GM19397 (cell line): ENCODE data around the gene MASP2.
"Not testable (repeated sequence)": the region's sequence is repeated elsewhere in the genome, so short reads cannot be mapped to it uniquely, and the experiment has no call there.

ENCODE experiments used
- ATAC-seq: cut with Tn5 transposase; IDR thresholded peaks from one replicate; pipeline ENCODE4 v1.9.1; 2021; ENCODE audit warnings: mild to moderate bottlenecking, moderate library complexity; ENCODE audit not compliant: unreplicated experiment

Gene MASP2

GRCh38 chr1:11046625-11047365 lies at the start of gene MASP2:
Gene MASP2, minus strand, starts transcription at chr1:11047239. Its CDS starts 32 bp downstream, at chr1:11047207.
- ATAC-seq: no peak

GRCh38 chr1:11083784-11084183 lies 36.7 kb upstream of the MASP2 start:
- not testable (repeated sequence) for ATAC-seq

GRCh38 chr1:11080931-11081330 lies 33.9 kb upstream of the MASP2 start:
- ATAC-seq: no peak

GRCh38 chr1:11078631-11079030 lies 31.6 kb upstream of the MASP2 start:
- ATAC-seq: no peak

- not testable (repeated sequence) for ATAC-seq
These were observed 26.4 kb upstream of the MASP2 start for GRCh38 chr1:11073398-11073797.

- ATAC-seq: no peak
These were observed 25.3 kb upstream of the MASP2 start for GRCh38 chr1:11072216-11072917.

GRCh38 chr1:11071463-11072215 lies 24.6 kb upstream of the MASP2 start:
- no peak for ATAC-seq

- no peak for ATAC-seq
These were observed 23.8 kb upstream of the MASP2 start for GRCh38 chr1:11070876-11071275.

- no peak for ATAC-seq
These were observed 21.8 kb upstream of the MASP2 start for GRCh38 chr1:11068600-11069473.

- ATAC-seq: no peak
These were observed 20.9 kb upstream of the MASP2 start for GRCh38 chr1:11067716-11068599.

- ATAC-seq: no peak
These were observed 18.8 kb upstream of the MASP2 start for GRCh38 chr1:11065796-11066195.

- no peak for ATAC-seq
These were observed 17.9 kb upstream of the MASP2 start for GRCh38 chr1:11064942-11065341.

- ATAC-seq: not testable (repeated sequence)
These were observed 17.0 kb upstream of the MASP2 start for GRCh38 chr1:11063937-11064537.

- ATAC-seq: no peak
These were observed 15.9 kb upstream of the MASP2 start for GRCh38 chr1:11062965-11063401.

GRCh38 chr1:11061652-11062365 lies 14.8 kb upstream of the MASP2 start:
- ATAC-seq: no peak

GRCh38 chr1:11059968-11060830 lies 13.2 kb upstream of the MASP2 start, which contains the start of gene SRM:
Gene SRM, minus strand, starts transcription at chr1:11060018. Its CDS starts 75 bp downstream, at chr1:11059943.
- ATAC-seq: peak; percentile 88

- ATAC-seq: no peak
These were observed 12.3 kb upstream of the MASP2 start for GRCh38 chr1:11059155-11059967.
